ENCODE data around the gene DMWD. TPM values are rescaled to one million over a fixed set of nuclear protein-coding genes. Genes with fewer than 3 reads are reported as not detected.

The DMWD gene
- total RNA-seq, 6 experiments from 2014 or later, result 53.4 to 63.2 (median 55.3) TPM

GRCh38 chr19:45827459-45828093 is 34.9 kb upstream of the DMWD start:
- no peaks in the 10 kb centered on the region for H3K9me3 Mint-ChIP-seq
- no peaks in the 10 kb centered on the region for H3K4me1 Mint-ChIP-seq (ENCODE audit: low read depth)
- no peak overlapping the region for H3K27ac Mint-ChIP-seq
- H3K4me3 Mint-ChIP-seq, result no peak overlapping the region
- DNase-seq, result no peak
- peaks cover 39% of the 10 kb centered on the region for H3K36me3 Mint-ChIP-seq (ENCODE audit: low read depth)
- H3K27me3 Mint-ChIP-seq (ENCODE audit: insufficient read depth), result peaks cover 6% of the 10 kb centered on the region
- no peak for TF ChIP-seq CTCF (IDR thresholded peaks at IDR 0.05)

GRCh38 chr19:45826934-45827333 is 34.3 kb upstream of the DMWD start:
- no peak for DNase-seq
- H3K27me3 Mint-ChIP-seq (ENCODE audit: insufficient read depth), result peaks cover 6% of the 10 kb centered on the region
- TF ChIP-seq CTCF (IDR thresholded peaks at IDR 0.05), result no peak
- no peak overlapping the region for H3K4me3 Mint-ChIP-seq
- H3K27ac Mint-ChIP-seq, result no peak overlapping the region
- peaks cover 34% of the 10 kb centered on the region for H3K36me3 Mint-ChIP-seq (ENCODE audit: low read depth)
- H3K9me3 Mint-ChIP-seq, result no peaks in the 10 kb centered on the region
- H3K4me1 Mint-ChIP-seq (ENCODE audit: low read depth), result no peaks in the 10 kb centered on the region

GRCh38 chr19:45825917-45826893 is 33.6 kb upstream of the DMWD start:
- no peaks in the 10 kb centered on the region for H3K9me3 Mint-ChIP-seq
- no peak overlapping the region for H3K27ac Mint-ChIP-seq
- no peak overlapping the region for H3K4me3 Mint-ChIP-seq
- H3K36me3 Mint-ChIP-seq (ENCODE audit: low read depth), result peaks cover 29% of the 10 kb centered on the region
- H3K27me3 Mint-ChIP-seq (ENCODE audit: insufficient read depth), result peaks cover 6% of the 10 kb centered on the region
- no peaks in the 10 kb centered on the region for H3K4me1 Mint-ChIP-seq (ENCODE audit: low read depth)
- no peak for TF ChIP-seq CTCF (IDR thresholded peaks at IDR 0.05)
- no peak for DNase-seq

- H3K27ac Mint-ChIP-seq, result no peak overlapping the region
- no peaks in the 10 kb centered on the region for H3K4me1 Mint-ChIP-seq (ENCODE audit: low read depth)
- H3K27me3 Mint-ChIP-seq (ENCODE audit: insufficient read depth), result peaks cover 6% of the 10 kb centered on the region
- TF ChIP-seq CTCF (IDR thresholded peaks at IDR 0.05), result no peak
- H3K36me3 Mint-ChIP-seq (ENCODE audit: low read depth), result peaks cover 24% of the 10 kb centered on the region
- no peak overlapping the region for H3K4me3 Mint-ChIP-seq
- H3K9me3 Mint-ChIP-seq, result no peaks in the 10 kb centered on the region
- no peak for DNase-seq
Observed at GRCh38 chr19:45825263-45825605, 32.6 kb upstream of the DMWD start.

GRCh38 chr19:45824531-45825262 is 32.1 kb upstream of the DMWD start:
- no peak overlapping the region for H3K27ac Mint-ChIP-seq
- no peak overlapping the region for H3K4me3 Mint-ChIP-seq
- no peaks in the 10 kb centered on the region for H3K4me1 Mint-ChIP-seq (ENCODE audit: low read depth)
- no peak for DNase-seq
- no peak for TF ChIP-seq CTCF (IDR thresholded peaks at IDR 0.05)
- no peaks in the 10 kb centered on the region for H3K9me3 Mint-ChIP-seq
- H3K36me3 Mint-ChIP-seq (ENCODE audit: low read depth), result peaks cover 21% of the 10 kb centered on the region
- H3K27me3 Mint-ChIP-seq (ENCODE audit: insufficient read depth), result peaks cover 6% of the 10 kb centered on the region

Measured in HFFc6 (cell line).